Duodenal mucosa (tissue), 2 donors: ENCODE results near the gene ANXA3.

ENCODE experiments used
- H3K27ac ChIP-seq: one replicate; pipeline ENCODE4 v1.7.0; 2013; ENCODE audit warnings: low read depth, low read length
- H3K27me3 ChIP-seq, 2 donors: one replicate each; pipeline ENCODE4 v1.7.0; 2013; ENCODE audit warnings: low read length in 2 of 2, control low read depth in 1 of 2; ENCODE audit not compliant: insufficient read depth in 2 of 2, control insufficient read depth in 1 of 2
- H3K36me3 ChIP-seq, 2 donors: one replicate each; pipeline ENCODE4 v1.7.0; 2013; ENCODE audit warnings: low read length in 2 of 2, control low read depth in 1 of 2; ENCODE audit not compliant: insufficient read depth in 2 of 2, control insufficient read depth in 1 of 2
- H3K4me1 ChIP-seq, 2 donors: one replicate each; pipeline ENCODE4 v1.7.0; 2013; ENCODE audit warnings: low read length in 2 of 2, control low read depth in 1 of 2; ENCODE audit not compliant: insufficient read depth in 2 of 2, control insufficient read depth in 1 of 2
- H3K4me3 ChIP-seq, 2 donors: one replicate each; pipeline ENCODE4 v1.7.0; 2013; ENCODE audit warnings: low read length in 2 of 2, low read depth in 1 of 2
- H3K9ac ChIP-seq, 2 donors: one replicate each; pipeline ENCODE4 v1.7.0; 2013; ENCODE audit warnings: low read length in 2 of 2, low read depth in 1 of 2
- H3K9me3 ChIP-seq, 2 donors: one replicate each; pipeline ENCODE4 v1.7.0; 2013; ENCODE audit warnings: low read length in 2 of 2, control low read depth in 1 of 2; ENCODE audit not compliant: control insufficient read depth in 1 of 2

ANXA3 gene

GRCh38 chr4:78553529-78554060, 2.0 kb downstream of the ANXA3 start:
- Histone ChIP-seq H3K4me1 (peaks cover 0 to 5% of the 10 kb centered on the region in 2 donors), H3K4me3 (no peak overlapping the region), H3K27ac (no peak overlapping the region), H3K36me3 (no peaks in the 10 kb centered on the region), H3K27me3 (peaks cover 4 to 7% of the 10 kb centered on the region in 2 donors), H3K9me3 (no peaks in the 10 kb centered on the region), H3K9ac (no peak overlapping the region)

- Histone ChIP-seq H3K9ac (no peak overlapping the region), H3K27ac (no peak overlapping the region), H3K27me3 (no peaks in the 10 kb centered on the region), H3K9me3 (no peaks in the 10 kb centered on the region), H3K36me3 (no peaks in the 10 kb centered on the region), H3K4me3 (no peak overlapping the region), H3K4me1 (peaks cover 0 to 5% of the 10 kb centered on the region in 2 donors)
These were observed 5.1 kb downstream of the ANXA3 start for GRCh38 chr4:78556665-78557064.

- no peaks in the 10 kb centered on the region for H3K27me3 ChIP-seq
- H3K4me3 ChIP-seq = no peak overlapping the region
- H3K27ac ChIP-seq = no peak overlapping the region
- no peaks in the 10 kb centered on the region for H3K4me1 ChIP-seq
- no peaks in the 10 kb centered on the region for H3K9me3 ChIP-seq
- H3K9ac ChIP-seq = no peak overlapping the region
- H3K36me3 ChIP-seq = no peaks in the 10 kb centered on the region
These were observed 6.3 kb downstream of the ANXA3 start for GRCh38 chr4:78557841-78558240.

GRCh38 chr4:78558410-78558809, 6.8 kb downstream of the ANXA3 start:
- H3K4me3 ChIP-seq = no peak overlapping the region
- H3K9ac ChIP-seq = no peak overlapping the region
- H3K9me3 ChIP-seq = no peaks in the 10 kb centered on the region
- H3K27me3 ChIP-seq = no peaks in the 10 kb centered on the region
- H3K27ac ChIP-seq = no peak overlapping the region
- H3K4me1 ChIP-seq = no peaks in the 10 kb centered on the region
- H3K36me3 ChIP-seq = no peaks in the 10 kb centered on the region

GRCh38 chr4:78560296-78560963, 8.9 kb downstream of the ANXA3 start:
- Histone ChIP-seq H3K27me3 (no peaks in the 10 kb centered on the region), H3K4me3 (no peak overlapping the region), H3K4me1 (no peaks in the 10 kb centered on the region), H3K27ac (no peak overlapping the region), H3K36me3 (no peaks in the 10 kb centered on the region), H3K9me3 (no peaks in the 10 kb centered on the region), H3K9ac (no peak overlapping the region)

- no peaks in the 10 kb centered on the region for H3K9me3 ChIP-seq
- no peak overlapping the region for H3K27ac ChIP-seq
- H3K4me3 ChIP-seq = no peak overlapping the region
- no peak overlapping the region for H3K9ac ChIP-seq
- H3K36me3 ChIP-seq = no peaks in the 10 kb centered on the region
- peaks cover 0 to under 1% of the 10 kb centered on the region in 2 donors for H3K4me1 ChIP-seq
- no peaks in the 10 kb centered on the region for H3K27me3 ChIP-seq
These were observed 10.1 kb downstream of the ANXA3 start for GRCh38 chr4:78561677-78562076.

GRCh38 chr4:78562687-78563086, 11.1 kb downstream of the ANXA3 start:
- no peaks in the 10 kb centered on the region for H3K9me3 ChIP-seq
- no peaks in the 10 kb centered on the region for H3K27me3 ChIP-seq
- peaks cover 5 to 10% of the 10 kb centered on the region in 2 donors for H3K4me1 ChIP-seq
- H3K4me3 ChIP-seq = no peak overlapping the region
- no peak overlapping the region for H3K27ac ChIP-seq
- H3K9ac ChIP-seq = no peak overlapping the region
- no peaks in the 10 kb centered on the region for H3K36me3 ChIP-seq

GRCh38 chr4:78565971-78566372, 14.4 kb downstream of the ANXA3 start:
- Histone ChIP-seq H3K27me3 (no peaks in the 10 kb centered on the region), H3K27ac (no peak overlapping the region), H3K9ac (no peak overlapping the region), H3K4me3 (no peak overlapping the region), H3K9me3 (no peaks in the 10 kb centered on the region), H3K4me1 (peaks cover 6 to 18% of the 10 kb centered on the region in 2 donors), H3K36me3 (no peaks in the 10 kb centered on the region)

- H3K36me3 ChIP-seq = no peaks in the 10 kb centered on the region
- no peaks in the 10 kb centered on the region for H3K9me3 ChIP-seq
- H3K27me3 ChIP-seq = no peaks in the 10 kb centered on the region
- no peak overlapping the region for H3K4me3 ChIP-seq
- H3K9ac ChIP-seq = no peak overlapping the region
- H3K4me1 ChIP-seq = peaks cover 6 to 18% of the 10 kb centered on the region in 2 donors
- no peak overlapping the region for H3K27ac ChIP-seq
These were observed 15.4 kb downstream of the ANXA3 start for GRCh38 chr4:78566834-78567499.

GRCh38 chr4:78567500-78568060, 16.0 kb downstream of the ANXA3 start:
- Histone ChIP-seq H3K27ac (no peak overlapping the region), H3K9ac (no peak overlapping the region), H3K9me3 (no peaks in the 10 kb centered on the region), H3K4me3 (no peak overlapping the region), H3K27me3 (no peaks in the 10 kb centered on the region), H3K4me1 (peaks cover 6 to 18% of the 10 kb centered on the region in 2 donors), H3K36me3 (no peaks in the 10 kb centered on the region)
